ENCODE measurements around the gene KCNG3. TPM values are rescaled to one million over a fixed set of nuclear protein-coding genes. Genes with fewer than 3 reads are reported as not detected.

KCNG3 gene, protein sequence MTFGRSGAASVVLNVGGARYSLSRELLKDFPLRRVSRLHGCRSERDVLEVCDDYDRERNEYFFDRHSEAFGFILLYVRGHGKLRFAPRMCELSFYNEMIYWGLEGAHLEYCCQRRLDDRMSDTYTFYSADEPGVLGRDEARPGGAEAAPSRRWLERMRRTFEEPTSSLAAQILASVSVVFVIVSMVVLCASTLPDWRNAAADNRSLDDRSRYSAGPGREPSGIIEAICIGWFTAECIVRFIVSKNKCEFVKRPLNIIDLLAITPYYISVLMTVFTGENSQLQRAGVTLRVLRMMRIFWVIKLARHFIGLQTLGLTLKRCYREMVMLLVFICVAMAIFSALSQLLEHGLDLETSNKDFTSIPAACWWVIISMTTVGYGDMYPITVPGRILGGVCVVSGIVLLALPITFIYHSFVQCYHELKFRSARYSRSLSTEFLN
- not detected for total RNA-seq

DNA sequence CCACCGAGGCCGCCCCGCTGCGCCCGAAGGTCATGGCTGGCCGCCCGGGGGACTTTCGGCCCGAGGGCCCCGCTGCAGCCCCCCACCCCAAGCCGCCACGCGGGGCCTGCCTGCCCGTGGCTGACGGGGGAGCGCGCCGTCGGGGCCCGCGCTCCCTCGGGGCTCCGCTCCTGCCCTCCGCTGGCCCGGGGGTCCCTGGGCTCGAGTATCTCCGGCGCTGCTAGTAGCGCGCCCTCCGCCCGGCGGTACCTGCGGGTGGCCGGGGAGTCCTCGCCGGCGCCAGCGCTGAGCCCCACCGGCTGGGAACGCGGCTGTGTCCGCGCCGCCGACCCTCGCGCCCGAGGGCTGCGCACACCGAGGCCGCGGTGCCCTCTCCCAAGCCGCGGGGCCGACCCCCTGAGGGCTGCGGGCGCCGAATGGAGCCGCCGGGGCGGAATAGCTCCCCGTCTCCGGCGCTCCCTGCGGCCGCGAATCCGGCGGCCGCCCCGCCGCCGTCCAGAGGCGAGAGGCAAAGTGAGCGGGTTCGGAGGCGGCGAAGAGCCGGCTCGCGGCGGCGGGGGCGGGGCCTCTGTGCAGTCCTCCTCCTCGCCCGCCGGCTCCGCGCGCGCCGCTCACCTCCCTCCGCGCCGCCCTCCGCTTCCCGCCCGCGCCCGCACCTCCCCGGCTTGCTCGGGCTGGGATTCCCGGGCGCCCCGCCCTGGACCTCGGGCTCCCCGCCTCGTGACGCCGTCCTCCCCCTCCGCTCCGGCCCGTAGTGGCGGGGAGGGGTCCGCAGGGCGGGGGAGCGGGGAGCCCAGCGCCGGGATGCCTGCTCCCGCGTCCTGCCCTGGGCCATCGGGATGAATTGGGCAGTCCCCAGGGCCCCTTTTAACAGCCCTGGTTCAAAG is at the start of gene KCNG3:
KCNG3 (minus strand) TSS at position 515 of the 887 bp plus-strand sequence; CDS start at position 34, 481 bp downstream.
- DNase-seq (ENCODE audit: low spot score) (peak; percentile 50), ATAC-seq (peak; percentile 80)

DNA sequence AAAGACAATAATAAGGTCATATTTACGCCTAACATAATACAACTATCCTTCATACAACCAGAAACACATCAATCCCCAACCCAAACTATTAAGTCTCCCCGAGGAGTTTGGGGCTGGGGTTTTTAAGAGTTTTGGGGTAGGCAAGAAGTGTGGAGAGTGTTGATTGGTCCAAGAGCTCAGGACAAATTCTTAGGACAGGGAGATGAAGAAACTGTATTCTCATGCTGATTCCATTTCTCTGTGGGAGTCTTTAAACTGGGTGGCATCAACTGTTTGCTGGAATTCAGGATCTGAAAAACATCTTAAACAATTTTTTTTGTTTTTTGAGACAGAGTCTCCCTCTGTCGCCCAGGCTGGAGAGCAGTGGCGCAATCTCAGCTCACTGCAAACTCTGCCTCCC is 49.1 kb upstream of the KCNG3 start:
- no peak for DNase-seq (ENCODE audit: low spot score)
- no peak for ATAC-seq

DNA sequence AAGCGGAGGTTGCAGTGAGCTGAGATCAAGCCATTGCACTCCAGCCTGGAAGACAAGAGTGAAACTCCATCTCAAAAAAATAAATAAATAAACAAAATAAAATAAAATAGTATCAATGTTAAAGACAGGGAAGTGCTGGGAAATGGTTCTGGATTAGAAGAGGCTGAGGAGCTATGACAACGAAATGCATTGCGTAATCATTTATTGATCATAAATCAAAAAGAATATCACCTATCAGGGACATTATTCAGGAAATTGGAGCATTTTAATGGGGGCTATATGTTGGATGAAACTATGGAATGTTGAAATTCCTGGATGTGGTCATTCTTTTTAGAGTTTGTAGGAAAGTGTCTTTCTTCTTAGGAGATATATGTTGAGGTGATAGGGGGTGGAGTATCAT is 43.7 kb upstream of the KCNG3 start:
- ATAC-seq (no peak), DNase-seq (ENCODE audit: low spot score) (no peak)

DNA sequence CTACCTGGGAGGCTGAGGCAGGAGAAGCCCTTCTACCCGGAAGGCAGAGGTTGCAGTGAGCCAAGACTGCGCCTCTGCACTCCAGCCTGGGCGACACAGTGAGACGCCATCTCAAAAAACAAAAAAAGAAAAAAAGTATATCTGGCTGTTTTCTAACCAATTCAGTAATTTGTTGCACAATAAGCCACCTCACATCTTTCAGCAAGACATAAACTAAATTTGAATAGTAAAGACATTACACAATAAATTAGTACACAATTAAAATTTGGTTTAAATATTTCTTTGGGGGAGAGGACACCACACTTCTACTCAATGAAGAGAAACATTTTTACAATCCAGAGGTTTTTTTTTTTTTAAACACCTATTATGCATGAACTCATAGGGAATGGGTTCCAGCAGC is 38.6 kb upstream of the KCNG3 start:
- no peak for ATAC-seq

DNA sequence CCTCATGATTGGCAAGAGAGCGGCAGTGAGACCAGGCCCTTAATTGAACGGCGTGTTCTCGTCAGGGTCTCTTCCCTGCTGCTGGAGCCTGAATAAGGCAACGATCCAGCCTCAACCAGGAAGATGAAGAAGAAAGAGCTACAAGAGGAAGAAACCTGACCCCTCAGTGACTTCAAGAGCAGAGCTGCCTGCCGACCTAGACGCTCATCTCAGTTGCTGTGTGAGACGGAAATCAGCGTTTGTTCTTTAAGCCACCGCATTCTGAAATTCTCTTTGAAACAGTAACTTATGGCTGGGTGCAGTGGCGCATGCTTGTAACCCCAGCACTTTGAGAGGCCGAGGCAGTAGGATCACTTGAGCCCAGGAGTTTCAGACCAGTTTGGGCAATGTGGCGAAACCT is 29.6 kb upstream of the KCNG3 start:
- DNase-seq (ENCODE audit: low spot score) (no peak), ATAC-seq (no peak)

More for the DNA sequence above, 38.6 kb upstream of the KCNG3 start:
- DNase-seq (ENCODE audit: low spot score): no peak

DNA sequence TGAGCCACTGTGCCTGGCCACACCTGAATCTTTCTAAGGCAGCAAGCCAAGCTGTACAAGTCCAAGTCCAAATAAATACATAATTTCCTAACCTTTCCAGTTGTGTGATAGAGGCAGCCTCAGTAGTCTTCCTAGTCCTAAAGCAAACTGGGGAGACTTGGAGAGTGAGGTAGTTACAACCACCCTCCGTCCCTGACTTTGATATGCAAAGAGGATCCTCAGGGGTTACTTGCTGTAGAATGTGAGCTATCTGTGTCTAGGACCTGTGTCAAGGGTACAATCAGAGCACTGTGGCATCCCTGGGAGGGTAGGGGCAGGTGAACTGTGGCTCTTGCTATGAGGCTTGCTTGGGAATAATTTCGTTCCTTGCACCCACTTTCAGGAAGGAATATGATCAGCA is 28.3 kb upstream of the KCNG3 start:
- DNase-seq (ENCODE audit: low spot score) (no peak), ATAC-seq (no peak)

DNA sequence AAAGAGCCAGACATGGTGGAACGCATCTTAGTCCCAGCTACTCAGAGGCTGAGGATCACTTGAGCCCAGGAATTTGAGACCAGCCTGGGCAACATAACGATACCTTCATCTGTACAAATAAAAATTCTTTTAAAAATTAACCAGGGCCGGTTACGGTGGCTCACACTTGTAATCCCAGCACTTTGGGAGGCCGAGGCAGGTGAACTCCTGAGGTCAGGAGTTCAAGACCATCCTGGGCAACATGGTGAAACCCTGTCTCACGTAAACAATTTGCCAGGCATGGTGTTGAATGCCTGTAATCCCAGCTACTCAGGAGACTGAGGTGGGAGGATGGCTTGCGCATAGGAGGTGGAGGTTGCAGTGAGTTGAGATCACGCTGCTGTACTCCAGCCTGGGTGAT is 25.8 kb upstream of the KCNG3 start:
- no peak for ATAC-seq
- DNase-seq (ENCODE audit: low spot score): no peak

DNA sequence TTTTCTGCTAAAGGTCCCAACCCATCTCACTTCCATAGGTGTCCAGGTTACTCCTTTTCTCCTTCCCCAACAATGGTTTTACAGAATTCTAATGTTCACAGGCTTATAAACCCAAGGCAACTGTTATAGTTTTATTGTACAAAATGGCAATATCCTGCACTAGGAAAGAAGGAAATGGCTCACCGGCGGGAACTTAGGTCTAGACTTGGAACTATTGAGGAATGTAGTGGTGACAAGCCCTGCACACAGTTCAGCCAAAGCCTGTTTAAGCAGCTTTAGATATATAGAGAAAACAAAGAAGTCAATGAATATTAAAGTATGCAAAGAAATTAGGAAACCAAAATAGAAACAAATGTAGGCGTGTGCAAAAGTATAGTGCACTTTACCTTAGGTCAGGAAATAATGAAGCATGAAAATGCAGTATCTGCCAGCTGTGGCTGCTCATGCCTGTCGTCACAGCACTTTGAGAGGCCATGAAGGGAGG is 22.7 kb upstream of the KCNG3 start:
- DNase-seq (ENCODE audit: low spot score): no peak
- no peak for ATAC-seq

DNA sequence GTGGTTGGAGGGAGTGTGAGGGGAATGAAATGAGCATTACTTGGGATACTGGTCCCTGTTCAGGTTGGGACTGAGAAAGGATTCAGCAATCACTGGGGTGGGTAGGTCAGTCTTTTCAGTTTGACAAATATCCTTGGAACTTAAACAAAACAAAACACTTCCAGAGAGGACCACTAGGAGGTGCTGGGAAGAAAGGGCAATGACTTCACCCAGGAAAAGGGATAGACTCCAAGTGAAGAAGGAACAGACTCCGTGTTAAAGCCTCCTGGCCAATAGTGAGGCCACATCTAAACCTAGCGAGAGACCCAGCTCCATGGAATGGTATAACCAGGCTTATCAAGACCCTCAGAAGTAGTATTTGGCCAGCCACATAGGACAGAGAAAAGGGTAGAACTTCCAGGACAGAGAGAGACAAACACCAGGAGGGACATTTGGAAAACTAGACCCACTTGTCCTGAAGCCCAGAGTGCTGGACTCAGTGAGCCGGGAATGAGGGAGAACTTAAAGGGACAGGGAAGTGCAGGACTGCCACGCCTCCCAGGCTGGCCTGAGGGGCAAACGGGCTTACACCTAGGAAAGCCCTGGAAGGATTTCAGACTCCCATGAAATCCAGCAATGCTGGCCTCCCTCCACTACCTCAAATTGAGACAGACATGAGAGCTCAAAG is 19.6 kb upstream of the KCNG3 start:
- ATAC-seq (peak; percentile 98), DNase-seq (ENCODE audit: low spot score) (no peak)

DNA sequence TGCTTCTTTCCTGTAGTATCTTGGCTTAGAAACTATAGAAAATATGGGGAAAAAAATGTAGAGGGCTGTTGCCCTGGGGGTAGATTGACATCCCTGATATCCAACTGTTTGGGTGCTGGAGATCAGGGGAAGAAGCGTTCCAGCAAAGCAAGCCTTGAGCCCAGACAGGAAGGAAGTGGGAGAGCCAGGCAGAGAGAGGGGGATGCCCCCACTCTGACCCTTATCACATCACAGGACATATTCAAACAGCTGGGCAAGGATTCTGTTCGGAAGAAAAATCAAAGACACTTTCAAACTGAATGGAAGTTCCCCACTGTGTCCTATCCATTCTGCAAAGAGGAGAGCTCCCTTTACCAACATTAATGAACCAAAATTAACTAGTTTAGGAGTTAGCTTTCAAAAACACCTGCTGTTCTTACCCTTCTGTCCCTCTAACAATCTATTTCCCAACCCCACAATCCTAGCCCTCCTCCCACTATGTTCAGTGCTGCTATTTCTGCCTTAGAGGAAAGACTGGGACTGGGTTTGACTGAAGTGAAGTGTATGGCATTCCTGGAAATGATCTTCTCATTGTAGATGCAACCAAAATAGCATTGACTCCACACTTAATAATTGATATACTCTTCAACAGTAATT is 16.9 kb upstream of the KCNG3 start:
- DNase-seq (ENCODE audit: low spot score) (no peak), ATAC-seq (no peak)

DNA sequence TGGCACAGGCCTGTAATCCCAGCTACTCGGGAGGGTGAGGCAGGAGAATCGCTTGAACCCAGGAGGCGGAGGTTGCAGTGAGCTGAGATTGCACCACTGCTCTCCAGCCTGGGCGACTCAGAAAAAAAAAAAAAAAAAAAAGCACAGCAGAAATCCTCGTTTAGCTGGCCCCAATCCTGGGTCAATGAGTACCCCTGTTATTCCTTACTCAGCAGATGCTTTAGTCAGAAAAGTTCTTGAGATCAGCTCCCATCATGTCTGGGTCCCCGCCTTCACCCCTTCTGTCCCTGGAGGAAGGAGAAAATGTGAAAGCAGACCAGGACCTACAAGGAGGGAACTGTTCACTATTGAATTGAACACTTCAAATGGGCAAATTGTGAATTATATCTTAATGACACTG is 16.4 kb upstream of the KCNG3 start:
- no peak for ATAC-seq
- DNase-seq (ENCODE audit: low spot score): no peak

DNA sequence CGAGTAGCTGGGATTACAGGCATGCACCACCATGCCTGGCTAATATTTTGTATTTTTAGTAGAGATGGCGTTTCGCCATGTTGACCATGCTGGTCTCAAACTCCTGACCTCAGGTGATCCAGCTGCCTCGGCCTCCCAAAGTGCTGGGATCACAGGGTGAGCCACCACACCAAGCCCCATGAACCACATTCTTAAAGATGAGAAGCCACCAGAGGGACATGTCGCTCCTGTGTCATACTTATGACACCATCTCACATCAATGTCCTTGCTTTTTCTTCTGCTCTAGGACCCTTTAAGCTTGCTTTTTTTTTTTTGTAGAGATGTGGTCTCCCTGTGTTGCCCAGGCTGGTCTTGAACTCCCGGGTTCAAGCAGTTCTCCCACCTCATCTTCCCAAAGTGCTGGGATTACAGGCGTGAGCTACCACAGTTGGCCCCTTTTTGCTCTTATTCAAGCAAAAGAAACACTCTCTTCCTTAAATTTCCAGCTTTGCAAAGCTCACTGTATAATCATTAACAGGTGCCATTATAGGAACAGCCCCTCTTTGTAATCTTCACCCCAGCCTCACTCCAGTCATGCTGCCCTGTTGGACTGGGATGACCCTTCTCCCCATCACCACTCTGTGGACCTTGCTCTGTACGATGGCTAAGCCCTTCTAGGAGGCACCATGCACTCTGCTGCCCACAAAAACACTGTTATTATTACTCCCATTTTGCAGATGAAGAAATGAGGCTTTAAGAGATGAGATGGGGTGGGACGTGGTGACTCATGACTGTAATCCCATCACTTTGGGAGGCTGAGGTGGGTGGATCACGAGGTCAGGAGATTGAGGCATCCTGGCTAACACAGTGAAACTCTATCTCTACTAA is 10.8 kb upstream of the KCNG3 start:
- peak; percentile 15 for DNase-seq (ENCODE audit: low spot score)
- ATAC-seq: no peak

DNA sequence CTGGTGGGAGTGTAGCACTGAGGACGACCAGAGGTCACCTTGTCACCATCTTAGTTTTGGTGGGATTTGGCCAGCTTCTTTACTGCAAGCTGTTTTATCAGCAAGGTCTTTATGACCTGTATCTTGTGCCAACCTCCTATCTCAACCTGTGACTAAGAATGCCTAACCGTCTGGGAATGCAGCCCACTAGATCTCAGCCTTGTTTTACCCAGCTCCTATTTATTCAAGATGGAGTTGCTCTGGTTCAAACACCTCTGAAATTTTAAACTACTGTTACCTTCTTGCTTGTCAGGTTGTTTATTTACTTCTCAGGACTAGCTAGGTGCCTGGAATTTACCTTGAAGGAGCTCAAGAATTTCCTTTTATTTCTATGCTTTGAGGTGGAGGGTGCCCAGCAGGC is 9.5 kb upstream of the KCNG3 start:
- DNase-seq (ENCODE audit: low spot score) (no peak), ATAC-seq (no peak)

DNA sequence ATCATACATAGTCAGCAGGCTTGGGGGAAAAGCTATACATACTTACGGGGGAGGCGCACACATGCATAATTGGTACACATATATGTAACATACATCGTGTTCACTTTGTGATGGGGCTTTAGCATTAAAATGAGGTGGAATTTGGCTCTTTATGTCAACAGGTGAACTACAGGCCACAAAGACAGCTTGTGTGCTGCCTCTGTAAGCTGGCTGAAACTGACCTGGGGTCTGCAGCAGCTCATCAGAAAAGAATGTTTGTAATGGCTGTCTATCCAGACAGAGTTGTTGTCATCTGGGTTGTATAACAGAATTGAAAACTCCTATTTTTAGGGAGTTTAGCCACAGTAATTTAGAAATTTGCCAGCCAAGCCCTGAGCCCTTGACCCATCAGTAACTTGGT is 4.7 kb upstream of the KCNG3 start:
- DNase-seq (ENCODE audit: low spot score) (no peak), ATAC-seq (no peak)

DNA sequence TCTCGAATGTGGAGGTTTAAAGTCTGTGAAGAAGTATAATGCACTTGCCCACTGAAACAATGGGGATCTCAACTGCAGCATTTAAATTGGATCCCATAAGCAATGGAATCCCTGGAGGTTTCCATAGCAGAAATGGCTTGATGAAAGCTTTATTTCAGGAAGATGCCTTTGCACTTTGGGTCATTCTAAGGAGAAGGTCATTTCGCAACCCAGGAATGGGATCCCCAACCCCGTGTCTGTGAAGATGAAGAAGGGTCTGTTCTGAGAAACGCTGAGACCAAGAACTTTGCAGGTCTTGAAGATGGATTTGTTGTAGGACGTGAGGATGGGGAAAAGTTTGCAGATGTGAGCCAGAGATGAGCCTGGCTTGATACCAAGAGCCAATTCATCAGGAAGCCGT is 1.8 kb upstream of the KCNG3 start:
- ATAC-seq (no peak), DNase-seq (ENCODE audit: low spot score) (no peak)

DNA sequence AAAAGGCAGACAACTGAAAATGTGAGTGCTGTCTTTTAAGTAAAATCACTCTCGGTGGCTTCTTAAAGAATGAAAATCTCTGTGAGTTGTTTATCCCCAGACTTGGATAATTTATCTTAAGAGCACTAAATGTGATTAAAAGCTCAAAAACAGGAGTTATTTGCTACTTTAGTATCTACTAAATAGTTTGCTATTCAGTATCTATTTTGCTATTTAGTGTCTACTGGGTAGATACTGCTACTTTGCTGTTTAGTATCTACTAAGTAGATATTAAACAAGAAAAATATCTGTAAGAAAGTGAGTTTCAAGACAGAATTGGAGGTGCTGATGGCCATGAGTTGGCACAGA is 1.4 kb upstream of the KCNG3 start:
- DNase-seq (ENCODE audit: low spot score) (no peak), ATAC-seq (no peak)

DNA sequence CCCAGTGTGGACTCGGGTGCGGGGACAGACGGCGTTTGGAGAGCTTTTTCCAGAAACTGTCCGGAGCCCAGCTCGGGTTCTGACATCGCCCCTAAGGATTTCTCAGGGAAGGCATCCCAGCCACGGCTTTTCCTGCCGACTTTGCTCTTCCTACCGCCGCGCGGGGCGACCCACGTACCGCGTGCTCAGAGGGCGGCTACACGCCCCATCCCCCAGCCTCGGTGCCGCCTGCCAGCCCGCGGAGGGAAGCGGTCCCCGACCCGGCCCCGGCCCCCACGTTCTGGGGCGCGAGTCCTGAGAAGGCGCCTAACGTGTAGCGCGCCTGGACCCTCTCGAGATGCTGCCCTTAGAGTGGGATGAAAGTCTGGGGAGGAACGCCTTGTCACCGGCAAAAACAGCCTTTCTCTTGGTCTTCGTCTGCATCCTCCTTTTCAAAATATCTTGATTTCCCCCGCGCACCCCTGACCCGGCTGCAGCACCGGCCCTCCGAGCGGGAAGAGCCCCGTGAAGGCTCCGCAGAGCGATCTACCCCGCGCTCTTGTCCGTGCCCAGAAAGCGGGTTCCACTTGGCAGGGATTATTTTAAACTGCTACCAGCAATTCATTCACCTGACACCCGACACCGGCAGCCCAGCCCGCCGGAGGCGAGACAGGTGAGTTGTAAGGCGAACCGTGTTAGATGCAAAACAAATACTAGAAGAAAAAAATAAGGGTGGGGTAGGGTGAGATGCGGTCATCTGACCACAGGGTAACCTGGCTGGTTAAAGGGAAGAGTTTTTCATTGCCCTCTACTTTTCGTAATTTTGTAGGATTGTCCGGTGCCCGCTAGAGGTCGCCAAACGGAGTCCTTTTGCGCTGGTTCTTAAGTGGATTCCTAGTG is 812 bp upstream of the KCNG3 start:
- ATAC-seq (peak; percentile 88), DNase-seq (ENCODE audit: low spot score) (peak; percentile 63)

DNA sequence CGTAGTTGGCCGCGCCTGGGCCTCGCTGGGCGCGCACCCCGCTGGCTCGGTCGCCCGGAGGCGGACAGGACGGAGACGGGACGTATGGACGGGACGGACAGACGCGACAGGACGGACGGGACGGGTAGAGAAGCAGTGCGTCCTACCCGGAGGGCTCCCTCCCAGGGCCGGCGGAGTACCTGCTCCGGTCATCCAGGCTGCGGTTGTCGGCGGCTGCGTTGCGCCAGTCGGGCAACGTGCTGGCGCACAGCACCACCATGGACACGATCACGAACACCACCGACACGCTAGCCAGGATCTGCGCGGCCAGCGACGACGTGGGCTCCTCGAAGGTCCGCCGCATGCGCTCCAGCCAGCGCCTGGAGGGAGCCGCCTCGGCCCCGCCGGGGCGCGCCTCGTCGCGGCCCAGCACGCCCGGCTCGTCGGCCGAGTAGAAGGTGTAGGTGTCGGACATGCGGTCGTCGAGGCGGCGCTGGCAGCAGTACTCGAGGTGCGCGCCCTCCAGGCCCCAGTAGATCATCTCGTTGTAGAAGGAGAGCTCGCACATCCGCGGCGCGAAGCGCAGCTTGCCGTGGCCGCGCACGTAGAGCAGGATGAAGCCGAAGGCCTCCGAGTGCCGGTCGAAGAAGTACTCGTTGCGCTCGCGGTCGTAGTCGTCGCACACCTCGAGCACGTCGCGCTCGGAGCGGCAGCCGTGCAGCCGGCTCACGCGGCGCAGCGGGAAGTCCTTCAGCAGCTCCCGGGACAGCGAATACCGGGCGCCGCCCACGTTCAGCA is 903 bp downstream of the KCNG3 start:
- DNase-seq (ENCODE audit: low spot score) (no peak), ATAC-seq (no peak)

All from left lobe of liver (tissue), 2 donors.